ENCODE measurements around the gene ZNF292. TPM values are rescaled to one million over a fixed set of nuclear protein-coding genes. Genes with fewer than 3 reads are reported as not detected.
"Not testable (repeated sequence)": the region's sequence is repeated elsewhere in the genome, so short reads cannot be mapped to it uniquely, and the experiment has no call there.

ZNF292 gene
- total RNA-seq, 1 donor from 2014 or later, result 71.3 TPM

GRCh38 chr6:87279196-87279595 is 123.8 kb downstream of the ZNF292 start:
- no peak for DNase-seq

- DNase-seq, result no peak
These were observed 126.1 kb downstream of the ZNF292 start for GRCh38 chr6:87281426-87281825.

GRCh38 chr6:87282743-87283142 is 127.4 kb downstream of the ZNF292 start:
- DNase-seq, result no peak

- DNase-seq, result no peak
These were observed 128.1 kb downstream of the ZNF292 start for GRCh38 chr6:87283461-87283860.

- no peak for DNase-seq
These were observed 131.9 kb downstream of the ZNF292 start for GRCh38 chr6:87287251-87287650.

DNA sequence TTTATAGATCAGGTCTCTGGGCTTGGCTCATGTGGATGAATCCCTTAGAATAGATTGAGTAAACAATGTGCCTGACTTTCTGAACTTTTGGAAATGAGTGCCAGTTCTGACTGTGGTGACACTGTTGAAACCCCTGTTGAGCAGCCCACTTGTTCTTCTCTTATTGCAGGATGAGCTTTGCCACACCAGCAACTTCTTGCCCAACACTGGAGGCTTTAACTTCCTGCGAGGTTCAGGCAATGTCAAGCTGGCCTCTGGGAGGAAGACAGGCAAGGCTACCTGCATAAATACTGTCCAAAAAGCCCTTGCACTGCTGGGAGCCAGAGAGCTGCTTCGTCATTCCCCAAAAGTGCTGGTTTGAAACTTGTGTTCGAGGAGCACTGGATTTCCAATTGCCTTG is 134.2 kb downstream of the ZNF292 start:
- no peak for DNase-seq

DNA sequence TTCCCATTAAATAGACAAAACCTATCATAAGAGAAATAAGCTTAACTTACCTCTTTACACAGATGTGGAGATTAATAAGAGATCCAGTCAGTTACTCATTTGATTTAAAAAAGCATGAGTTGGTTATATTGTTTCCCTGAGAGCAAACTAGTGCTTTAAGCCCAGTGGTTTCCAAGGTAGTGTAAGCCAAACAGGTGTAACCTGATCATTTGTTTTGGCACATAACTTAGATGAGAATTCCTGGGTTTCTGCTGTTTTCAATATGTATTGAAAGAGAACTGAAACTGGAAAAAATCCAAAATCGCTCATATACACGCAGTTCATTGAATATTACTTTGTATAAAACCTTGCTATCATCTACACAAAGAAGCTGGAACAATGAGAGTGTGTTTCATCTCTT is 136.5 kb downstream of the ZNF292 start:
- DNase-seq, result no peak

GRCh38 chr6:87293526-87293925 is 138.2 kb downstream of the ZNF292 start:
- no peak for DNase-seq

GRCh38 chr6:87297119-87297518 is 141.8 kb downstream of the ZNF292 start:
- no peak for DNase-seq

- not testable (repeated sequence) for DNase-seq
These were observed 145.9 kb downstream of the ZNF292 start for GRCh38 chr6:87301277-87301676.

DNA sequence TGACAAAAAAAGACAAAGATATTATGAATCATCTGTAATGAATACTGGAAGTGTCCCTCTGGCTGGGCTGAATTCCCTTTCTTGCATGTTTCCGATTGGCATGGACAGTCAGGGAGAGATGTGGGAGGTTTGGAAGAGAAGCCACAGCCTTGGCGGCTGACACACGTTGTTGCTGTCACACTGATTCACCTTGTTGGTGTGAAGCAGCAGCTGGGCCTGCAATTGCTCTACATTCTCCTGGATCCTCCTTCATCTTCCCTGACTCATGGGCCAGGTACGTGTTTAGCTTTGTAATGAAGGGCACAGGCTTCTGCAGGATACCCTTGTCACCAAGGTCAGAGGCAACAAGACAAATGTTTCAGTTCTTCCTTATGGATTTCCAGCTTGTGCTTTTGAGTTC is 153.6 kb downstream of the ZNF292 start:
- no peak for DNase-seq

DNA sequence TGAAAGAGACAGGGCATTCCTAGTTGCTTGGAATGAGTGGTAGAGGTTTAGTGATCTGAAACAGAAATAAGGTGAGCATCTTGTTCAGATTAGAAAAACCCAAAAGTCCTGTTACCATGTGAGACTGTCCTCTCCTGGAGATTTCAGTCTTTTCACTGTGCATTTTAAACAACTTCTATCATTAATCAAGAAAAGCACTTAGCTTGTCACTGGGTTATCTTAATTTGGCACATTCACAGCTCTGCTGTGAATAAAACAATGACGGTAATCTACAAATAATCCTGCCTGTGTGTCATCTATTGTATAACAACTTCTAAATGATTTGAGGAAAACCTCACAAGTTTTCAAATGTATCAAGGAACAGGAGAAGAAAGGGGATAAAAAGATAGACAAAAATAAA is 157.5 kb downstream of the ZNF292 start:
- no peak for DNase-seq

Other genes starting within 250 kb of the ZNF292 start
- not detected for gene HTR1E, start 218.0 kb upstream of the ZNF292 start, total RNA-seq
- gene CGA, start 60.5 kb upstream of the ZNF292 start, total RNA-seq, result 32.0 TPM
- gene SMIM8, start 167.0 kb downstream of the ZNF292 start, total RNA-seq, result 13.9 TPM
- gene GJB7, start 173.7 kb downstream of the ZNF292 start, total RNA-seq, result not detected
- gene C6orf163, start 189.2 kb downstream of the ZNF292 start, total RNA-seq, result 5.6 TPM